ENCODE results near the gene CTU1.
A peak's percentile ranks its signal among the peaks of the same experiment; 100 is the strongest.

The CTU1 gene

GRCh38 chr19:51108066-51108804, at the start of gene CTU1:
Gene CTU1 (minus strand): TSS chr19:51108409. CDS start chr19:51104569, 3,840 bp downstream.
- H3K36me3 ChIP-seq (ENCODE audit: insufficient read depth, low read length), result peaks cover 26% of the 10 kb centered on the region
- TF ChIP-seq EZH2 (IDR thresholded peaks at IDR 0.05; ENCODE audit: borderline replicate concordance, low read depth, low read length, severe bottlenecking), result no peak
- no peaks in the 10 kb centered on the region for H3K9me3 ChIP-seq (ENCODE audit: insufficient read depth, low read length, severe bottlenecking)
- H2AFZ ChIP-seq (ENCODE audit: low read depth, low read length), result peak within 1 kb of the TSS; percentile 83
- peaks cover 31% of the 10 kb centered on the region for H3K4me1 ChIP-seq (ENCODE audit: insufficient read depth, low read length)
- ATAC-seq (ENCODE audit: insufficient read depth, low read depth) (peak; percentile 98), DNase-seq (peak; percentile 99)
- peaks cover 21% of the 10 kb centered on the region for H4K20me1 ChIP-seq (ENCODE audit: insufficient read depth, low read length)
- peaks cover 5% of the 10 kb centered on the region for H3K27me3 ChIP-seq (ENCODE audit: insufficient read depth, low read length, poor library complexity)
- peak within 1 kb of the TSS; percentile 86 for H3K4me2 ChIP-seq (ENCODE audit: insufficient read depth, low read length)
- H3K79me2 ChIP-seq (ENCODE audit: insufficient read depth, low read length), result peaks cover 38% of the 10 kb centered on the region
- H3K27ac ChIP-seq (ENCODE audit: low read length), result peak within 1 kb of the TSS; percentile 63
- H3K9ac ChIP-seq (ENCODE audit: low read depth, low read length), result peak within 1 kb of the TSS; percentile 62
- peak within 1 kb of the TSS; percentile 47 to 80; a peak in 3 of 4 replicates for H3K4me3 ChIP-seq (ENCODE audit: low read depth in 1 of 2, low read length in 2 of 2)

- no peak for DNase-seq
- H3K36me3 ChIP-seq (ENCODE audit: insufficient read depth, low read length), result no peaks in the 10 kb centered on the region
- no peak overlapping the region for H3K4me2 ChIP-seq (ENCODE audit: insufficient read depth, low read length)
- H3K4me3 ChIP-seq (ENCODE audit: low read depth in 1 of 2, low read length in 2 of 2), result no peak overlapping the region
- H3K27ac ChIP-seq (ENCODE audit: low read length), result no peak overlapping the region
- no peaks in the 10 kb centered on the region for H3K9me3 ChIP-seq (ENCODE audit: insufficient read depth, low read length, severe bottlenecking)
- no peak overlapping the region for H2AFZ ChIP-seq (ENCODE audit: low read depth, low read length)
- TF ChIP-seq EZH2 (IDR thresholded peaks at IDR 0.05; ENCODE audit: borderline replicate concordance, low read depth, low read length, severe bottlenecking), result no peak
- TF ChIP-seq CTCF (IDR thresholded peaks at IDR 0.05; ENCODE audit: borderline replicate concordance, extremely low read depth, low read length, poor library complexity, severe bottlenecking), result no peak
- no peak for ATAC-seq (ENCODE audit: insufficient read depth, low read depth)
- H3K9ac ChIP-seq (ENCODE audit: low read depth, low read length), result no peak overlapping the region
- peaks cover 11% of the 10 kb centered on the region for H3K27me3 ChIP-seq (ENCODE audit: insufficient read depth, low read length, poor library complexity)
- 0 out of 2 replicates have a peak, but pooled peaks cover 3% of the 10 kb centered on the region for H4K20me1 ChIP-seq (ENCODE audit: insufficient read depth, low read length)
- H3K79me2 ChIP-seq (ENCODE audit: insufficient read depth, low read length), result no peaks in the 10 kb centered on the region
- H3K4me1 ChIP-seq (ENCODE audit: insufficient read depth, low read length), result no peaks in the 10 kb centered on the region
Observed at GRCh38 chr19:51157265-51157664, 49.1 kb upstream of the CTU1 start.

- Histone ChIP-seq H3K79me2 (ENCODE audit: insufficient read depth, low read length) (no peaks in the 10 kb centered on the region), H3K4me1 (ENCODE audit: insufficient read depth, low read length) (no peaks in the 10 kb centered on the region), H3K9me3 (ENCODE audit: insufficient read depth, low read length, severe bottlenecking) (no peaks in the 10 kb centered on the region), H3K27ac (ENCODE audit: low read length) (no peak overlapping the region), H3K4me2 (ENCODE audit: insufficient read depth, low read length) (no peak overlapping the region), H3K27me3 (ENCODE audit: insufficient read depth, low read length, poor library complexity) (peaks cover 8% of the 10 kb centered on the region), H4K20me1 (ENCODE audit: insufficient read depth, low read length) (0 out of 2 replicates have a peak, but pooled peaks cover 3% of the 10 kb centered on the region), H2AFZ (ENCODE audit: low read depth, low read length) (no peak overlapping the region), H3K36me3 (ENCODE audit: insufficient read depth, low read length) (no peaks in the 10 kb centered on the region), H3K9ac (ENCODE audit: low read depth, low read length) (no peak overlapping the region), H3K4me3 (ENCODE audit: low read depth in 1 of 2, low read length in 2 of 2) (no peak overlapping the region)
- ATAC-seq (ENCODE audit: insufficient read depth, low read depth), result no peak
- TF ChIP-seq EZH2 (IDR thresholded peaks at IDR 0.05; ENCODE audit: borderline replicate concordance, low read depth, low read length, severe bottlenecking) (no peak), CTCF (IDR thresholded peaks at IDR 0.05; ENCODE audit: borderline replicate concordance, extremely low read depth, low read length, poor library complexity, severe bottlenecking) (no peak)
- DNase-seq, result no peak
Observed at GRCh38 chr19:51156710-51157109, 48.5 kb upstream of the CTU1 start.

GRCh38 chr19:51150627-51151026, 42.4 kb upstream of the CTU1 start:
- Histone ChIP-seq H3K9ac (ENCODE audit: low read depth, low read length) (no peak overlapping the region), H3K27me3 (ENCODE audit: insufficient read depth, low read length, poor library complexity) (peaks cover 3% of the 10 kb centered on the region)

More at GRCh38 chr19:51150627-51151026, 42.4 kb upstream of the CTU1 start:
- no peaks in the 10 kb centered on the region for H3K4me1 ChIP-seq (ENCODE audit: insufficient read depth, low read length)
- H4K20me1 ChIP-seq (ENCODE audit: insufficient read depth, low read length), result no peaks in the 10 kb centered on the region
- H3K27ac ChIP-seq (ENCODE audit: low read length), result no peak overlapping the region
- no peak for DNase-seq
- ATAC-seq (ENCODE audit: insufficient read depth, low read depth), result no peak
- no peaks in the 10 kb centered on the region for H3K36me3 ChIP-seq (ENCODE audit: insufficient read depth, low read length)
- TF ChIP-seq EZH2 (IDR thresholded peaks at IDR 0.05; ENCODE audit: borderline replicate concordance, low read depth, low read length, severe bottlenecking) (no peak), CTCF (IDR thresholded peaks at IDR 0.05; ENCODE audit: borderline replicate concordance, extremely low read depth, low read length, poor library complexity, severe bottlenecking) (no peak)
- H3K4me3 ChIP-seq (ENCODE audit: low read depth in 1 of 2, low read length in 2 of 2), result no peak overlapping the region
- no peaks in the 10 kb centered on the region for H3K9me3 ChIP-seq (ENCODE audit: insufficient read depth, low read length, severe bottlenecking)
- no peaks in the 10 kb centered on the region for H3K79me2 ChIP-seq (ENCODE audit: insufficient read depth, low read length)
- H3K4me2 ChIP-seq (ENCODE audit: insufficient read depth, low read length), result no peak overlapping the region
- H2AFZ ChIP-seq (ENCODE audit: low read depth, low read length), result no peak overlapping the region
